HEK293 (cell line): ENCODE data around the gene TMEM212.
A peak's percentile ranks its signal among the peaks of the same experiment; 100 is the strongest.

Experiments
- CTCF ChIA-PET: fragments of 350-600 bp; formaldehyde crosslinking; extraction: SDS; loops from one replicate; lab custom pipeline; 2021; ENCODE audit warnings: antibody characterized with exemption; lab: Yijun Ruan, JAX
- POLR2A ChIA-PET: fragments of 300-600 bp; formaldehyde crosslinking; extraction: SDS; loops from one replicate; lab custom pipeline; 2020; ENCODE audit warnings: antibody characterized with exemption, inconsistent platforms; lab: Yijun Ruan, JAX
- H3K27ac ChIP-seq: fragments of 200-500 bp; sonication (Bioruptor generic); 2 replicates; pipeline ENCODE4 v1.5.1; 2014; ENCODE audit warnings: low read depth, low read length, control low read depth, inconsistent platforms; ENCODE audit errors: extremely low read depth
- H3K36me3 ChIP-seq, 2 experiments: fragments of 200-500 bp in 1 of 2; sonication (Bioruptor generic) in 1 of 2; 1 replicate in 1 of 2; 2 replicates in 1 of 2; pipeline ENCODE4 v1.5.1; 2014 to 2017; ENCODE audit warnings: inconsistent platforms in 2 of 2, low read length in 2 of 2; ENCODE audit not compliant: control insufficient read depth in 2 of 2, insufficient read depth in 1 of 2
- H3K4me1 ChIP-seq: fragments of 200-500 bp; sonication (Bioruptor generic); 2 replicates; pipeline ENCODE4 v1.5.1; 2014; ENCODE audit warnings: mild to moderate bottlenecking, low read length, inconsistent platforms; ENCODE audit not compliant: control insufficient read depth, insufficient read depth
- H3K4me3 ChIP-seq: 2 replicates; pipeline ENCODE4 v1.5.1; 2011; ENCODE audit warnings: low read depth, mild to moderate bottlenecking, control low read depth, low read length, moderate library complexity
- H3K9me3 ChIP-seq: fragments of 200-500 bp; sonication (Bioruptor generic); 2 replicates; pipeline ENCODE4 v1.5.1; 2014; ENCODE audit warnings: low read depth, low read length, inconsistent platforms; ENCODE audit not compliant: control insufficient read depth, insufficient read depth
- EGR2 ChIP-seq: fragments of 450-650 bp; formaldehyde crosslinking; IDR thresholded peaks from 2 replicates; pipeline ENCODE4 v1.5.1; 2016; ENCODE audit warnings: low read depth, missing biosample characterization, missing genetic modification characterization
- FEZF1 ChIP-seq: fragments of 450-650 bp; formaldehyde crosslinking; IDR thresholded peaks from 2 replicates; pipeline ENCODE4 v1.5.1; 2016; ENCODE audit warnings: missing biosample characterization, missing genetic modification characterization
- HOXA7 ChIP-seq: sonication (generic); formaldehyde crosslinking; IDR thresholded peaks from 2 replicates; pipeline ENCODE4 v1.8.1; 2022; ENCODE audit warnings: missing genetic modification reagents, borderline replicate concordance
- RBAK ChIP-seq: fragments of 450-650 bp; formaldehyde crosslinking; IDR thresholded peaks from 2 replicates; pipeline ENCODE4 v1.5.1; 2016; ENCODE audit warnings: missing biosample characterization, missing genetic modification characterization
- SCRT1 ChIP-seq: fragments of 450-650 bp; formaldehyde crosslinking; IDR thresholded peaks from 2 replicates; pipeline ENCODE4 v1.5.1; 2016; ENCODE audit warnings: missing biosample characterization, missing genetic modification characterization, borderline replicate concordance
- SP3 ChIP-seq: fragments of 450-650 bp; formaldehyde crosslinking; IDR thresholded peaks from 2 replicates; pipeline ENCODE4 v1.5.1; 2016; ENCODE audit warnings: missing biosample characterization, missing genetic modification characterization
- TRIM28 ChIP-seq: IDR thresholded peaks from 2 replicates; pipeline ENCODE4 v1.6.1; 2011; ENCODE audit warnings: low read length, control low read depth, borderline replicate concordance
- ZBTB17 ChIP-seq: fragments of 450-650 bp; formaldehyde crosslinking; IDR thresholded peaks from 2 replicates; pipeline ENCODE4 v1.5.1; 2016; ENCODE audit warnings: missing biosample characterization, missing genetic modification characterization
- ZIC2 ChIP-seq: fragments of 450-650 bp; formaldehyde crosslinking; IDR thresholded peaks from 2 replicates; pipeline ENCODE4 v1.5.1; 2016; ENCODE audit warnings: missing biosample characterization, missing genetic modification characterization
- ZNF10 ChIP-seq: fragments of 450-650 bp; formaldehyde crosslinking; IDR thresholded peaks from 2 replicates; pipeline ENCODE4 v1.5.1; 2017; ENCODE audit warnings: missing biosample characterization, missing genetic modification characterization
- ZNF121 ChIP-seq: fragments of 450-650 bp; formaldehyde crosslinking; IDR thresholded peaks from 2 replicates; pipeline ENCODE4 v1.5.1; 2016; ENCODE audit warnings: missing biosample characterization, missing genetic modification characterization
- ZNF174 ChIP-seq: fragments of 450-650 bp; formaldehyde crosslinking; IDR thresholded peaks from 2 replicates; pipeline ENCODE4 v1.5.0; 2017; ENCODE audit warnings: missing biosample characterization, mild to moderate bottlenecking, missing genetic modification characterization
- ZNF2 ChIP-seq: fragments of 450-650 bp; formaldehyde crosslinking; IDR thresholded peaks from 2 replicates; pipeline ENCODE4 v1.5.1; 2016; ENCODE audit warnings: missing biosample characterization, missing genetic modification characterization
- ZNF211 ChIP-seq: fragments of 450-650 bp; formaldehyde crosslinking; IDR thresholded peaks from 2 replicates; pipeline ENCODE4 v1.5.1; 2016; ENCODE audit warnings: low read depth, missing biosample characterization, missing genetic modification characterization
- ZNF311 ChIP-seq: fragments of 450-650 bp; formaldehyde crosslinking; IDR thresholded peaks from 2 replicates; pipeline ENCODE4 v1.5.1; 2017; ENCODE audit warnings: missing biosample characterization, missing genetic modification characterization, borderline replicate concordance
- ZNF350 ChIP-seq: fragments of 450-650 bp; formaldehyde crosslinking; IDR thresholded peaks from 2 replicates; pipeline ENCODE4 v1.5.0; 2017; ENCODE audit warnings: missing biosample characterization, mild to moderate bottlenecking, missing genetic modification characterization
- ZNF366 ChIP-seq: fragments of 450-650 bp; formaldehyde crosslinking; conservative IDR thresholded peaks from 2 replicates; pipeline ENCODE4 v1.5.1; 2016; ENCODE audit warnings: missing biosample characterization, missing genetic modification characterization
- ZNF514 ChIP-seq: fragments of 450-650 bp; formaldehyde crosslinking; IDR thresholded peaks from 2 replicates; pipeline ENCODE4 v1.5.1; 2016; ENCODE audit warnings: missing biosample characterization, missing genetic modification characterization
- ZNF518A ChIP-seq: fragments of 450-650 bp; formaldehyde crosslinking; conservative IDR thresholded peaks from 2 replicates; pipeline ENCODE4 v1.5.1; 2016; ENCODE audit warnings: low read depth, missing biosample characterization, missing genetic modification characterization
- ZNF544 ChIP-seq: fragments of 450-650 bp; formaldehyde crosslinking; IDR thresholded peaks from 2 replicates; pipeline ENCODE4 v1.5.0; 2017; ENCODE audit warnings: missing biosample characterization, missing genetic modification characterization
- ZNF560 ChIP-seq: fragments of 450-650 bp; formaldehyde crosslinking; IDR thresholded peaks from 2 replicates; pipeline ENCODE4 v1.5.1; 2017; ENCODE audit warnings: missing biosample characterization, missing genetic modification characterization, borderline replicate concordance
- ZNF701 ChIP-seq: fragments of 450-650 bp; formaldehyde crosslinking; IDR thresholded peaks from 2 replicates; pipeline ENCODE4 v1.5.1; 2016; ENCODE audit warnings: missing biosample characterization, missing genetic modification characterization
- ZNF768 ChIP-seq: fragments of 450-650 bp; formaldehyde crosslinking; IDR thresholded peaks from 2 replicates; pipeline ENCODE4 v1.5.1; 2018; ENCODE audit warnings: missing biosample characterization, mild to moderate bottlenecking, missing genetic modification characterization
- ZNF785 ChIP-seq: fragments of 450-650 bp; formaldehyde crosslinking; IDR thresholded peaks from 2 replicates; pipeline ENCODE4 v1.5.1; 2016; ENCODE audit warnings: missing biosample characterization, missing genetic modification characterization
- TF ChIP-seq, protein P1 (sequence below): fragments of 450-650 bp; formaldehyde crosslinking; IDR thresholded peaks from 2 replicates; pipeline ENCODE4 v1.5.1; 2016; ENCODE audit warnings: missing biosample characterization, missing genetic modification characterization
- TF ChIP-seq, protein P2 (sequence below): fragments of 450-650 bp; formaldehyde crosslinking; IDR thresholded peaks from 2 replicates; pipeline ENCODE4 v1.5.1; 2016; ENCODE audit warnings: missing biosample characterization, missing genetic modification characterization, low read depth

TMEM212 gene

DNA sequence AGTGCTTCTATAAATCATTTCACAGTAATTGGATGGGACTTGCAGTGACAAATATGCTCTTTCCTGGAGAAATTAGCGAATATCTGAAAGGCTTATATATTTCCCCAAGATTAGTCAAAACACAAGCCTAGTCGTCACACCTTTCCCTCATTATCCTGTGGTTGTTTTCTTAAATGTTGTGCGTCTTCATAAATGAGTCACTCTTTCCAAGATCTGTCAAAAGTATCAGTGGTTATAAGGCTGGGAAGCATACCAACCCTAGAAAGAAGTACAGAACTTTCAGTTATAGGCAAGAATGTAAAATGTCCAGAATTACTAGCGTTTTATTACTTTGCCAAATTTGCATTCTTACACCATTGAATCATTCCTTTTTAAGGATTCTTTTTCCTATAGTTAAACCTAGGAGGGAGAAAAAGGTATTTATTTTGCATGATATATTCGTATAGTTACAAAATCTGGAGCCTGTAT is 33.6 kb downstream of the TMEM212 start (continued):
- no peak for TF ChIP-seq ZNF121
- TF ChIP-seq, protein P1, sequence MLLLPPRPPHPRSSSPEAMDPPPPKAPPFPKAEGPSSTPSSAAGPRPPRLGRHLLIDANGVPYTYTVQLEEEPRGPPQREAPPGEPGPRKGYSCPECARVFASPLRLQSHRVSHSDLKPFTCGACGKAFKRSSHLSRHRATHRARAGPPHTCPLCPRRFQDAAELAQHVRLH, result no peak
- no peak for TF ChIP-seq ZNF560
- TF ChIP-seq ZNF2, result no peak
- no peak for TF ChIP-seq EGR2 (tag by site-specific recombination)
- TF ChIP-seq ZNF350 (tag by site-specific recombination), result no peak
- TF ChIP-seq ZNF211, result no peak
- no peak for TF ChIP-seq RBAK (tag by site-specific recombination)
- TF ChIP-seq ZNF514 (tag by site-specific recombination), result no peak
- no peak for TF ChIP-seq SCRT1
- no peak for TF ChIP-seq ZIC2
- no peak for TF ChIP-seq ZNF518A (tag by site-specific recombination)
- TF ChIP-seq ZNF701 (tag by site-specific recombination), result no peak
- no peak for TF ChIP-seq ZNF311 (tag by site-specific recombination)
- TF ChIP-seq SP3 (tag by site-specific recombination), result no peak
- TF ChIP-seq FEZF1 (tag by site-specific recombination), result no peak
- TF ChIP-seq ZNF366 (tag by site-specific recombination), result peak; percentile 66
- TF ChIP-seq ZNF174 (tag by site-specific recombination), result no peak
- TF ChIP-seq ZNF544 (tag by site-specific recombination), result no peak

GRCh38 chr3:171878461-171879225 is 35.5 kb downstream of the TMEM212 start:
- H3K36me3 ChIP-seq, result no peaks in the 10 kb centered on the region
- H3K4me3 ChIP-seq, result no peak overlapping the region
- peaks cover 3% of the 10 kb centered on the region; the same call in 1 of the 2 replicates for H3K4me1 ChIP-seq
- H3K9me3 ChIP-seq, result no peaks in the 10 kb centered on the region
- no peak overlapping the region for H3K27ac ChIP-seq
- POLR2A ChIA-PET, result interaction anchor here (0.6 to 1.1 kb wide), 2 partner anchors 160 to 400 kb away, joined by 3 to 9 read pairs; partner anchors contain the start of gene FNDC3B
- CTCF ChIA-PET, result no interaction called here
- TF ChIP-seq, protein P2, sequence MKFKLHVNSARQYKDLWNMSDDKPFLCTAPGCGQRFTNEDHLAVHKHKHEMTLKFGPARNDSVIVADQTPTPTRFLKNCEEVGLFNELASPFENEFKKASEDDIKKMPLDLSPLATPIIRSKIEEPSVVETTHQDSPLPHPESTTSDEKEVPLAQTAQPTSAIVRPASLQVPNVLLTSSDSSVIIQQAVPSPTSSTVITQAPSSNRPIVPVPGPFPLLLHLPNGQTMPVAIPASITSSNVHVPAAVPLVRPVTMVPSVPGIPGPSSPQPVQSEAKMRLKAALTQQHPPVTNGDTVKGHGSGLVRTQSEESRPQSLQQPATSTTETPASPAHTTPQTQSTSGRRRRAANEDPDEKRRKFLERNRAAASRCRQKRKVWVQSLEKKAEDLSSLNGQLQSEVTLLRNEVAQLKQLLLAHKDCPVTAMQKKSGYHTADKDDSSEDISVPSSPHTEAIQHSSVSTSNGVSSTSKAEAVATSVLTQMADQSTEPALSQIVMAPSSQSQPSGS (tag by site-specific recombination), result no peak
- peak; percentile 65; the same call in 1 of the 2 replicates for TF ChIP-seq ZNF10 (tag by site-specific recombination)
- TF ChIP-seq ZNF785, result no peak
- no peak for TF ChIP-seq HOXA7 (CRISPR knock-in tag)
- no peak for TF ChIP-seq ZNF768 (tag by site-specific recombination)
- TF ChIP-seq ZBTB17 (tag by site-specific recombination), result 0 out of 2 replicates have a peak, but pooled peaks have one; percentile 35
- peak; percentile 9; the same call in 1 of the 2 replicates for TF ChIP-seq TRIM28
- TF ChIP-seq, all 188 proteins: peak for 3
